Right lung (tissue), 5 donors: ENCODE results near the gene GALNT17. TPM values are rescaled to one million over a fixed set of nuclear protein-coding genes. Genes with fewer than 3 reads are reported as not detected.
"Not testable (repeated sequence)": the region's sequence is repeated elsewhere in the genome, so short reads cannot be mapped to it uniquely, and the experiment has no call there.

Experiments
- DNase-seq, 2 donors: peaks; one replicate each; pipeline ENCODE4 v3.0.0-alpha.2; 2013
- polyA plus RNA-seq, 5 donors: library from polyadenylated mRNA; unstranded; fragments of 120-200 nt; gene quantifications; one replicate each; pipeline versions ENCODE4 v1.2.1 to v1.2.3, GENCODE V29; 2013; ENCODE audit warnings: inconsistent platforms in 1 of 5, low replicate concordance in 1 of 5; ENCODE audit not compliant: insufficient read length in 5 of 5, insufficient read depth in 1 of 5

Gene GALNT17
- polyA plus RNA-seq, 5 donors: 5.9 to 22.2 (median 10.7) TPM

- DNase-seq: no peak
These were observed 25.8 kb downstream of the GALNT17 start for GRCh38 chr7:71157757-71158156.

GRCh38 chr7:71165708-71166107 is 33.8 kb downstream of the GALNT17 start:
- no peak for DNase-seq

- peak; percentile 11 to 12 for DNase-seq
These were observed 39.5 kb downstream of the GALNT17 start for GRCh38 chr7:71171476-71171875.

GRCh38 chr7:71173955-71174354 is 42.0 kb downstream of the GALNT17 start:
- DNase-seq: peak in 1 of 2 donors; percentile 15

GRCh38 chr7:71182438-71182935 is 50.5 kb downstream of the GALNT17 start:
- DNase-seq: no peak

GRCh38 chr7:71184136-71184535 is 52.2 kb downstream of the GALNT17 start:
- DNase-seq: no peak

- no peak for DNase-seq
These were observed 52.7 kb downstream of the GALNT17 start for GRCh38 chr7:71184609-71185008.

- no peak for DNase-seq
These were observed 54.7 kb downstream of the GALNT17 start for GRCh38 chr7:71186535-71187057.

- no peak for DNase-seq
These were observed 59.8 kb downstream of the GALNT17 start for GRCh38 chr7:71191771-71192170.

GRCh38 chr7:71193099-71193810 is 61.3 kb downstream of the GALNT17 start:
- no peak for DNase-seq

GRCh38 chr7:71198391-71198790 is 66.4 kb downstream of the GALNT17 start:
- no peak for DNase-seq

- no peak for DNase-seq
These were observed 66.9 kb downstream of the GALNT17 start for GRCh38 chr7:71198887-71199286.

- DNase-seq: no peak
These were observed 74.2 kb downstream of the GALNT17 start for GRCh38 chr7:71206184-71206583.

- DNase-seq: peak; percentile 78 to 83
These were observed 76.9 kb downstream of the GALNT17 start for GRCh38 chr7:71208881-71209280.

- DNase-seq: not testable (repeated sequence)
These were observed 77.5 kb downstream of the GALNT17 start for GRCh38 chr7:71209484-71209883.

GRCh38 chr7:71210220-71210619 is 78.3 kb downstream of the GALNT17 start:
- no peak for DNase-seq

- not testable (repeated sequence) for DNase-seq
These were observed 80.5 kb downstream of the GALNT17 start for GRCh38 chr7:71212433-71212832.

- DNase-seq: no peak
These were observed 84.3 kb downstream of the GALNT17 start for GRCh38 chr7:71216211-71216610.

- no peak for DNase-seq
These were observed 88.3 kb downstream of the GALNT17 start for GRCh38 chr7:71220210-71220695.

GRCh38 chr7:71221049-71221448 is 89.1 kb downstream of the GALNT17 start:
- DNase-seq: no peak

- DNase-seq: no peak
These were observed 89.6 kb downstream of the GALNT17 start for GRCh38 chr7:71221549-71221948.

GRCh38 chr7:71227126-71227525 is 95.2 kb downstream of the GALNT17 start:
- no peak for DNase-seq

GRCh38 chr7:71229148-71229547 is 97.2 kb downstream of the GALNT17 start:
- DNase-seq: no peak
